Fibroblast of lung (primary cell): ENCODE results near the gene FAM110D. TPM values are rescaled to one million over a fixed set of nuclear protein-coding genes. Genes with fewer than 3 reads are reported as not detected.

Source experiments
- DNase-seq, 2 donors: peaks; one replicate each; pipeline versions ENCODE4 v3.0.0 to v3.0.0-alpha.2; 2010; ENCODE audit warnings: low read depth in 2 of 2
- H2AFZ ChIP-seq: 2 replicates; pipeline ENCODE4 v1.5.1; 2012; ENCODE audit warnings: low read length, control low read depth, inconsistent platforms
- H3K27ac ChIP-seq: 2 replicates; pipeline ENCODE4 v1.5.1; 2011; ENCODE audit warnings: low read length, control low read depth; ENCODE audit not compliant: insufficient read depth
- H3K27me3 ChIP-seq: 2 replicates; pipeline ENCODE4 v1.5.1; 2011; ENCODE audit warnings: mild to moderate bottlenecking, low read length; ENCODE audit not compliant: control insufficient read depth, insufficient read depth
- H3K36me3 ChIP-seq: 2 replicates; pipeline ENCODE4 v1.5.1; 2011; ENCODE audit warnings: low read length; ENCODE audit not compliant: control insufficient read depth, insufficient read depth
- H3K4me1 ChIP-seq: 2 replicates; pipeline ENCODE4 v1.5.1; 2011; ENCODE audit warnings: low read length; ENCODE audit not compliant: control insufficient read depth, insufficient read depth; ENCODE audit errors: extremely low read depth
- H3K4me2 ChIP-seq: 2 replicates; pipeline ENCODE4 v1.5.1; 2011; ENCODE audit warnings: low read length, control low read depth; ENCODE audit not compliant: insufficient read depth; ENCODE audit errors: extremely low read depth
- H3K4me3 ChIP-seq, 4 experiments: fragments of 200-600 bp in 1 of 4; sonication (generic) in 1 of 4; replicated peaks in 1 of 4; 2 replicates each; pipeline ENCODE4 v1.5.1; 2011 to 2016; ENCODE audit warnings: low read length in 4 of 4, low read depth in 3 of 4, mild to moderate bottlenecking in 3 of 4, control low read depth in 2 of 4, inconsistent platforms in 1 of 4, mixed read lengths in 1 of 4; ENCODE audit not compliant: insufficient read depth in 1 of 4; ENCODE audit errors: control extremely low read depth in 1 of 4
- H3K79me2 ChIP-seq: 2 replicates; pipeline ENCODE4 v1.5.1; 2012; ENCODE audit warnings: mild to moderate bottlenecking, low read length, inconsistent platforms; ENCODE audit not compliant: control insufficient read depth, insufficient read depth
- H3K9ac ChIP-seq: 2 replicates; pipeline ENCODE4 v1.5.1; 2011; ENCODE audit warnings: mild to moderate bottlenecking, low read length, control low read depth; ENCODE audit not compliant: insufficient read depth
- H3K9me3 ChIP-seq: 2 replicates; pipeline ENCODE4 v1.5.1; 2012; ENCODE audit warnings: low read depth, low read length; ENCODE audit not compliant: control insufficient read depth, insufficient read depth
- H4K20me1 ChIP-seq: 2 replicates; pipeline ENCODE4 v1.5.1; 2011; ENCODE audit warnings: low read length; ENCODE audit not compliant: control insufficient read depth, insufficient read depth; ENCODE audit errors: extremely low read depth
- CTCF ChIP-seq, 2 donors: IDR thresholded peaks in 1 of 2; conservative IDR thresholded peaks in 1 of 2; 1 replicate in 1 of 2; 2 replicates in 1 of 2; pipeline ENCODE4 v1.5.1; 2011 to 2012; ENCODE audit warnings: low read length in 2 of 2, control low read depth in 1 of 2, inconsistent platforms in 1 of 2, low read depth in 1 of 2, mild to moderate bottlenecking in 1 of 2
- EZH2 ChIP-seq: IDR thresholded peaks from 2 replicates; pipeline ENCODE4 v1.5.1; 2012; ENCODE audit warnings: low read length, control low read depth, mild to moderate bottlenecking; ENCODE audit errors: missing control alignments
- polyA minus RNA-seq: library from RNA; depleted of rRNA, polyadenylated mRNA; stranded (reverse); fragments of >200 nt; gene quantifications from 2 replicates; pipeline ENCODE4 v1.2.3, GENCODE V29; 2011; ENCODE audit warnings: low replicate concordance
- polyA plus RNA-seq, 2 donors: library from polyadenylated mRNA; depleted of rRNA in 1 of 2; stranded (reverse) in 1 of 2; unstranded in 1 of 2; fragments of >200 nt; gene quantifications; 2 replicates each; pipeline ENCODE4 v1.2.1, GENCODE V29; 2011 to 2012; ENCODE audit warnings: missing spikeins in 1 of 2
- total RNA-seq: library from RNA; depleted of rRNA; stranded (reverse); fragments of >200 nt; gene quantifications from 2 replicates; pipeline ENCODE4 v1.2.1, GENCODE V29; 2014

Gene FAM110D
- total RNA-seq, result not detected in 2 replicates
- polyA plus RNA-seq, result not detected in 2 replicates
- polyA plus RNA-seq (2012), result not detected in 2 replicates
- not detected in 2 replicates for polyA minus RNA-seq

- Histone ChIP-seq H3K27me3 (peaks cover 10% of the 10 kb centered on the region), H3K36me3 (no peaks in the 10 kb centered on the region), H3K9me3 (no peaks in the 10 kb centered on the region), H2AFZ (no peak within 1 kb of the TSS), H3K4me3 (no peak within 1 kb of the TSS), H4K20me1 (no peaks in the 10 kb centered on the region), H3K4me1 (peaks cover 2% of the 10 kb centered on the region), H3K79me2 (no peaks in the 10 kb centered on the region), H3K27ac (no peak within 1 kb of the TSS), H3K9ac (no peak within 1 kb of the TSS), H3K4me2 (no peak within 1 kb of the TSS)
- DNase-seq, result no peak
- no peak for TF ChIP-seq CTCF (conservative IDR thresholded peaks at IDR 0.05 in 1 of 2, IDR thresholded peaks at IDR 0.05 in 1 of 2; ENCODE audit: low read depth in 1 of 2, low read length in 2 of 2)
- TF ChIP-seq EZH2, result no peak
Measured at GRCh38 chr1:26158908-26159742, at the start of gene FAM110D. Gene FAM110D (plus strand): TSS chr1:26159079. CDS start chr1:26161292, 2,213 bp downstream.

GRCh38 chr1:26109229-26110164 is 49.4 kb upstream of the FAM110D start:
- H3K27me3 ChIP-seq, result no peaks in the 10 kb centered on the region
- DNase-seq, result no peak
- no peak overlapping the region for H3K27ac ChIP-seq
- TF ChIP-seq EZH2 (no peak), CTCF (conservative IDR thresholded peaks at IDR 0.05 in 1 of 2, IDR thresholded peaks at IDR 0.05 in 1 of 2; ENCODE audit: low read depth in 1 of 2, low read length in 2 of 2) (no peak)
- no peak overlapping the region for H3K4me2 ChIP-seq
- no peaks in the 10 kb centered on the region for H3K36me3 ChIP-seq
- H3K9ac ChIP-seq, result no peak overlapping the region
- no peak overlapping the region for H2AFZ ChIP-seq
- H3K4me3 ChIP-seq, result no peak overlapping the region
- H3K4me1 ChIP-seq, result no peaks in the 10 kb centered on the region
- H4K20me1 ChIP-seq, result no peaks in the 10 kb centered on the region
- peaks cover 4% of the 10 kb centered on the region for H3K79me2 ChIP-seq
- no peaks in the 10 kb centered on the region for H3K9me3 ChIP-seq
